ENCODE data around the gene NCAM1. TPM values are rescaled to one million over a fixed set of nuclear protein-coding genes. Genes with fewer than 3 reads are reported as not detected.

NCAM1 gene
- total and polyA plus RNA-seq, 2 of the 13 experiments (the other 11 are each of a cell fraction or from before 2014, with no cell fraction given): 0.05 TPM; not detected in 1

GRCh38 chr11:113113801-113114704, 152.8 kb downstream of the NCAM1 start (continued):
- TF ChIP-seq, protein P1, sequence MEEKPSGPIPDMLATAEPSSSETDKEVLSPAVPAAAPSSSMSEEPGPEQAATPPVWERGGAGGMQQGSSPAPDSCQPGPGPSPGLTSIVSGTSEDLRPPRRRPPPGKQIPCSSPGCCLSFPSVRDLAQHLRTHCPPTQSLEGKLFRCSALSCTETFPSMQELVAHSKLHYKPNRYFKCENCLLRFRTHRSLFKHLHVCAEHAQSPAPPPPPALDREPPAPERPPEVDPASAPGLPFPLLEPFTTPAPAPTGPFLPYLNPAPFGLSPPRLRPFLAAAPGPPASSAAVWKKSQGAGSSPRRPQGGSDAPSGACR (CRISPR knock-in tag; IDR thresholded peaks at IDR 0.05): no peak
- TF ChIP-seq ETV6 (CRISPR knock-in tag; conservative IDR thresholded peaks at IDR 0.05) (no peak), GABPA (IDR thresholded peaks at IDR 0.05; ENCODE audit: low read depth, low read length) (no peak), GABPA (CRISPR knock-in tag; IDR thresholded peaks at IDR 0.05; ENCODE audit: low read depth) (no peak), SMC3 (IDR thresholded peaks at IDR 0.05; ENCODE audit: low read length) (peak; percentile 68), ZNF792 (CRISPR knock-in tag; IDR thresholded peaks at IDR 0.05) (no peak)

DNA sequence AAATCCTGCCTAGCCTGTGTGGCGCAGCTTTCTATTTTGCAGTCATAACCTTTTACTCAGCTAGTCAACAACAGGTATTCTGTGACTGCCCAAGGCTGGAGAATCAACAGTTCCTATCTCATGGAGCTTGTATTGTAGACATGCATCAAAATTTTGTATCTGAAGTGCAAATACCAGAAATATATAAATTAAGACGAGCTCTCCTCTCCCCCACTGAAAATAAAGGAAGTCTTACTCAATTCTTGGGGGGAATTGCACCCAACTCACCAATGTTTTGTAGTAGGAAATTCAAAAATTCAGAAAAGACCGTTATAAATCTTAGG, 153.4 kb downstream of the NCAM1 start:
- no peaks in the 10 kb centered on the region for H3K36me3 ChIP-seq (replicated peaks in 1 of 2; ENCODE audit: control insufficient read depth in 1 of 2, insufficient read depth in 2 of 2, low read length in 2 of 2)
- FAIRE-seq (no peak), DNase-seq (ENCODE audit: low spot score) (no peak), ATAC-seq (no peak)
- no peak overlapping the region for H3K27ac ChIP-seq (ENCODE audit: extremely low read length, insufficient read depth, low read length)
- TF ChIP-seq FIP1L1 (IDR thresholded peaks at IDR 0.05; ENCODE audit: borderline replicate concordance, insufficient read depth, low read depth, low read length) (no peak), ZNF24 (IDR thresholded peaks at IDR 0.05) (no peak), SMAD1 (CRISPR knock-in tag; IDR thresholded peaks at IDR 0.05; ENCODE audit: borderline replicate concordance, low read depth) (no peak), SNAPC5 (CRISPR knock-in tag; IDR thresholded peaks at IDR 0.05; ENCODE audit: borderline replicate concordance) (no peak), PCBP2 (optimal IDR thresholded peaks at IDR 0.05; ENCODE audit: low read depth, low read length, poor library complexity, severe bottlenecking) (no peak), ZNF251 (CRISPR knock-in tag; IDR thresholded peaks at IDR 0.05) (no peak)
- TF ChIP-seq, protein P2, sequence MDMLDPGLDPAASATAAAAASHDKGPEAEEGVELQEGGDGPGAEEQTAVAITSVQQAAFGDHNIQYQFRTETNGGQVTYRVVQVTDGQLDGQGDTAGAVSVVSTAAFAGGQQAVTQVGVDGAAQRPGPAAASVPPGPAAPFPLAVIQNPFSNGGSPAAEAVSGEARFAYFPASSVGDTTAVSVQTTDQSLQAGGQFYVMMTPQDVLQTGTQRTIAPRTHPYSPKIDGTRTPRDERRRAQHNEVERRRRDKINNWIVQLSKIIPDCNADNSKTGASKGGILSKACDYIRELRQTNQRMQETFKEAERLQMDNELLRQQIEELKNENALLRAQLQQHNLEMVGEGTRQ (IDR thresholded peaks at IDR 0.05; ENCODE audit: low read depth, low read length): no peak
- TF ChIP-seq, protein P2 (CRISPR knock-in tag; IDR thresholded peaks at IDR 0.05; ENCODE audit: borderline replicate concordance): no peak
- TF ChIP-seq, protein P3, sequence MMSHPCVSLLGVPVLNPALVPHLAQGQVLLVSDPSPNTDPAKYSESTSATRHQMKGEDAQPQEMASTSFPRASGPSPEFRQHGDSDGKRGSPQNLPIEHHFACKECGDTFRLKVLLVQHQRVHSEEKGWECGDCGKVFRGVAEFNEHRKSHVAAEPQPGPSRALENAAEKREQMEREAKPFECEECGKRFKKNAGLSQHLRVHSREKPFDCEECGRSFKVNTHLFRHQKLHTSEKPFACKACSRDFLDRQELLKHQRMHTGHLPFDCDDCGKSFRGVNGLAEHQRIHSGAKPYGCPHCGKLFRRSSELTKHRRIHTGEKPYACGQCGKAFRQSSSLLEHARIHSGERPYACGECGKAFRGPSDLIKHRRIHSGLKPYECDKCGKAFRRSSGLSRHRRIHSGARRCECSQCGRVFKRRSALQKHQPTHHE (CRISPR knock-in tag; IDR thresholded peaks at IDR 0.05; ENCODE audit: borderline replicate concordance): no peak
- H3K79me2 ChIP-seq (ENCODE audit: insufficient read depth, low read length): no peaks in the 10 kb centered on the region
- H3K4me1 ChIP-seq (ENCODE audit: insufficient read depth, low read length): no peaks in the 10 kb centered on the region
- H3K9ac ChIP-seq (ENCODE audit: insufficient read depth, low read depth, low read length): no peak overlapping the region
- no TSS peak for BruUV-seq (replicated peaks)
- in situ Hi-C loops (cut with HindIII; ENCODE audit: extremely low pct_ligation_motif_present, low pct_unique_long_range_greater_than_20kb) (loop anchor here (10.0 kb wide), 1 partner anchor 530 kb away; no protein-coding TSS in a partner anchor), intact Hi-C loops (cut with micrococcal nuclease; ENCODE audit: unreplicated experiment) (loop anchor here (1.0 to 10.0 kb wide), 2 partner anchors 175 to 320 kb away; no protein-coding TSS in a partner anchor)
- ChIA-PET CTCF (ENCODE audit: low intra/inter-chr PET ratio, low total read pairs) (no interaction called here), POLR2A (no interaction called here)
- H3K27me3 ChIP-seq (ENCODE audit: control insufficient read depth in 1 of 2, insufficient read depth in 2 of 2, low read length in 2 of 2): peaks cover 0 to 4% of the 10 kb centered on the region in 2 experiments; a peak in 1 of 5 replicates
- no peaks in the 10 kb centered on the region for H4K20me1 ChIP-seq (ENCODE audit: insufficient read depth, low read length)
- H2AFZ ChIP-seq (ENCODE audit: low read length): no peak overlapping the region
- H3K4me2 ChIP-seq (ENCODE audit: low read depth, low read length): no peak overlapping the region
- no peaks in the 10 kb centered on the region for H3K9me3 ChIP-seq (ENCODE audit: low read length)
- 7% methylated on average over 3 of the region's 3 CpGs for WGBS (ENCODE audit: low lambda C conversion rate)
- no peak overlapping the region for H3K4me3 ChIP-seq (replicated peaks in 1 of 3; ENCODE audit: insufficient read depth in 1 of 3, low read depth in 2 of 3, low read length in 3 of 3)
